Transverse colon (tissue), 4 donors: ENCODE results near the gene GTF2F2.

ENCODE experiments used
- CTCF ChIP-seq, 5 experiments: fragments of 200-600 bp in 3 of 5; fragments of 450-650 bp in 2 of 5; sonication (generic) in 3 of 5; IDR thresholded peaks; 1 replicate in 2 of 5; 2 replicates in 3 of 5; pipeline ENCODE4 v1.5.1; 2016 to 2017; ENCODE audit warnings: antibody characterized with exemption in 5 of 5, inconsistent platforms in 3 of 5, mild to moderate bottlenecking in 2 of 5, moderate library complexity in 1 of 5
- EP300 ChIP-seq: sonication (generic); formaldehyde crosslinking; IDR thresholded peaks from one replicate; pipeline ENCODE4 v1.6.1; 2017; ENCODE audit warnings: antibody characterized with exemption, low read depth
- POLR2A ChIP-seq: fragments of 450-650 bp; IDR thresholded peaks from one replicate; pipeline ENCODE4 v1.6.1; 2016; ENCODE audit warnings: antibody characterized with exemption, mild to moderate bottlenecking, moderate library complexity
- POLR2AphosphoS5 ChIP-seq, 3 donors: sonication (generic); formaldehyde crosslinking; IDR thresholded peaks; one replicate each; pipeline ENCODE4 v1.6.1; 2016; ENCODE audit warnings: antibody characterized with exemption in 3 of 3

GRCh38 chr13:45306966-45307365 lies 186.7 kb downstream of the GTF2F2 start:
- TF ChIP-seq CTCF (IDR thresholded peaks at IDR 0.05) (no peak), POLR2A (no peak), POLR2AphosphoS5 (IDR thresholded peaks at IDR 0.05) (no peak), EP300 (no peak)
